Measurements from ENCODE around the gene UBA52. TPM values are rescaled to one million over a fixed set of nuclear protein-coding genes. Genes with fewer than 3 reads are reported as not detected.

UBA52 gene
- polyA plus RNA-seq, 3 donors = 832 to 3,024 (median 896) TPM

DNA sequence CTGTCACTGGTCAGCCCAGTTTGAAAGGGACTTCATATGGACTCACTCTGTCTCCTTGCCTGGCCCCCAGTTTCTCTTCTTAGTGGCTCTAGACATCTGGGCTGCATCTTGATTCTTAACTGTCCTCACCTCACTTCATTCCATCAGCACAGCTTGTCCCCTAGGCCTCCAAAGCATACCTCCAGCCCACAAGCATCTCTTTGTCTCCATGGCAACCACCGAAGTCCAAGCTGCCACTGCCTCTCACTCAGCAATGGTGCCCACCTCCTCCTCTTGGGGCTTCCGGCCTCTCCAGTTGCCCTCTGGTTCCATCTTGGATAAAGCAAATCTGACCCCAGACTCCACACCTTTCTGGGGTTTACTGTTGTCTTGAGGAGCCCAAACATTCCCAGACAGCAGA lies 55.2 kb downstream of the UBA52 start:
- H3K27ac ChIP-seq (ENCODE audit: low read depth in 1 of 2, low read length in 2 of 2) = no peak overlapping the region
- peaks cover 0 to 3% (median 0%) of the 10 kb centered on the region in 7 donors for H3K9me3 Mint-ChIP-seq
- TF ChIP-seq, protein P1, sequence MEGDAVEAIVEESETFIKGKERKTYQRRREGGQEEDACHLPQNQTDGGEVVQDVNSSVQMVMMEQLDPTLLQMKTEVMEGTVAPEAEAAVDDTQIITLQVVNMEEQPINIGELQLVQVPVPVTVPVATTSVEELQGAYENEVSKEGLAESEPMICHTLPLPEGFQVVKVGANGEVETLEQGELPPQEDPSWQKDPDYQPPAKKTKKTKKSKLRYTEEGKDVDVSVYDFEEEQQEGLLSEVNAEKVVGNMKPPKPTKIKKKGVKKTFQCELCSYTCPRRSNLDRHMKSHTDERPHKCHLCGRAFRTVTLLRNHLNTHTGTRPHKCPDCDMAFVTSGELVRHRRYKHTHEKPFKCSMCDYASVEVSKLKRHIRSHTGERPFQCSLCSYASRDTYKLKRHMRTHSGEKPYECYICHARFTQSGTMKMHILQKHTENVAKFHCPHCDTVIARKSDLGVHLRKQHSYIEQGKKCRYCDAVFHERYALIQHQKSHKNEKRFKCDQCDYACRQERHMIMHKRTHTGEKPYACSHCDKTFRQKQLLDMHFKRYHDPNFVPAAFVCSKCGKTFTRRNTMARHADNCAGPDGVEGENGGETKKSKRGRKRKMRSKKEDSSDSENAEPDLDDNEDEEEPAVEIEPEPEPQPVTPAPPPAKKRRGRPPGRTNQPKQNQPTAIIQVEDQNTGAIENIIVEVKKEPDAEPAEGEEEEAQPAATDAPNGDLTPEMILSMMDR (IDR thresholded peaks at IDR 0.05) = no peak
- H3K4me1 ChIP-seq (ENCODE audit: control insufficient read depth in 1 of 2, insufficient read depth in 2 of 2, low read length in 2 of 2) = no peaks in the 10 kb centered on the region
- no peaks in the 10 kb centered on the region for H3K79me2 ChIP-seq (ENCODE audit: insufficient read depth, low read length)
- H3K9ac ChIP-seq (ENCODE audit: insufficient read depth, low read length, poor library complexity, severe bottlenecking) = no peak overlapping the region
- no peak overlapping the region for H3K4me2 ChIP-seq (replicated peaks; ENCODE audit: extremely low read depth, low read length, poor library complexity, severe bottlenecking)
- H3K36me3 ChIP-seq (replicated peaks in 1 of 2; ENCODE audit: control insufficient read depth in 1 of 2, insufficient read depth in 2 of 2, low read length in 2 of 2) = no peaks in the 10 kb centered on the region
- H3K27me3 Mint-ChIP-seq (ENCODE audit: low read depth in 3 of 3) = peaks cover 4 to 34% (median 14%) of the 10 kb centered on the region in 3 donors
- no peaks in the 10 kb centered on the region for H4K20me1 ChIP-seq (ENCODE audit: insufficient read depth, low read length)
- no peak overlapping the region for H3K4me3 Mint-ChIP-seq
- DNase-seq = no peak
- no peaks in the 10 kb centered on the region for H3K4me1 Mint-ChIP-seq
- H3K36me3 Mint-ChIP-seq = no peaks in the 10 kb centered on the region
- H3K27me3 ChIP-seq (ENCODE audit: control insufficient read depth in 2 of 2, insufficient read depth in 2 of 2, low read length in 2 of 2) = peaks cover 0 to 7% of the 10 kb centered on the region in 2 donors
- no peak overlapping the region for H3K4me3 ChIP-seq (replicated peaks in 1 of 3; ENCODE audit: low read depth in 2 of 3, low read length in 3 of 3)
- no peaks in the 10 kb centered on the region for H3K9me3 ChIP-seq (replicated peaks in 1 of 2; ENCODE audit: control insufficient read depth in 1 of 2, insufficient read depth in 1 of 2, low read length in 2 of 2)
- intact Hi-C loops (cut with micrococcal nuclease) = no loop called here
- 73% methylated on average over 2 of the region's 2 CpGs for WGBS (ENCODE audit: insufficient coverage)
- H2AFZ ChIP-seq (ENCODE audit: insufficient read depth, low read depth, low read length, poor library complexity, severe bottlenecking) = no peak overlapping the region
- H3K27ac Mint-ChIP-seq = no peak overlapping the region

Other genes with a start within 250 kb of the UBA52 start
- gene LSM4, start 248.8 kb upstream of the UBA52 start, polyA plus RNA-seq = 100 to 1,000 TPM in 1 of 3 donors, 10 to 100 TPM in 2; 66.5 to 143 (median 97.0) TPM
- gene PGPEP1, start 231.3 kb upstream of the UBA52 start, polyA plus RNA-seq = 10 to 100 TPM; 10.3 to 25.1 (median 10.3) TPM
- under 1 TPM in 1 of 3 donors, not detected in 2; 0.36 TPM for gene GDF15, start 185.7 kb upstream of the UBA52 start, polyA plus RNA-seq
- gene LRRC25, start 174.2 kb upstream of the UBA52 start, polyA plus RNA-seq = 100 to 1,000 TPM; 173 to 581 (median 416) TPM
- 10 to 100 TPM; 38.5 to 74.5 (median 48.3) TPM for gene SSBP4, start 152.5 kb upstream of the UBA52 start, polyA plus RNA-seq
- gene ISYNA1, start 133.7 kb upstream of the UBA52 start, polyA plus RNA-seq = 1 to 10 TPM in 1 of 3 donors, not detected in 2; 3.7 TPM
- 10 to 100 TPM; 12.2 to 35.3 (median 12.6) TPM for gene ELL, start 49.8 kb upstream of the UBA52 start, polyA plus RNA-seq
- 100 to 1,000 TPM in 1 of 3 donors, 10 to 100 TPM in 2; 78.0 to 159 (median 81.2) TPM for gene FKBP8, start 28.3 kb upstream of the UBA52 start, polyA plus RNA-seq
- gene KXD1, start 14.0 kb upstream of the UBA52 start, polyA plus RNA-seq = 100 to 1,000 TPM in 1 of 3 donors, 10 to 100 TPM in 2; 74.4 to 194 (median 87.9) TPM
- 100 to 1,000 TPM in 2 of 3 donors, 10 to 100 TPM in 1; 83.7 to 141 (median 122) TPM for gene REX1BD, start 16.9 kb downstream of the UBA52 start, polyA plus RNA-seq
- gene CRLF1, start 34.9 kb downstream of the UBA52 start, polyA plus RNA-seq = under 1 TPM in 1 of 3 donors, not detected in 2; 0.19 TPM
- not detected for gene TMEM59L, start 41.0 kb downstream of the UBA52 start, polyA plus RNA-seq
- 1 to 10 TPM; 1.6 to 3.2 (median 2.0) TPM for gene KLHL26, start 65.2 kb downstream of the UBA52 start, polyA plus RNA-seq
- 1 to 10 TPM in 1 of 3 donors, under 1 TPM in 2; 0.28 to 9.2 (median 0.55) TPM for gene CRTC1, start 111.8 kb downstream of the UBA52 start, polyA plus RNA-seq
- not detected for gene COMP, start 219.4 kb downstream of the UBA52 start, polyA plus RNA-seq

All from CD14-positive monocyte (primary cell).